Activated T-helper 2 cell treated with anti-CD3 and anti-CD28 coated beads, Interferon-gamma antibody, Interleukin-2, Interleukin-4, amounts not matched to agents 10 μg/mL and 5 μg/mL and 100 μg/mL, durations not matched to agents 14 hours and 24 hours and 36 hours (primary cell): Measurements from ENCODE around the gene MBOAT2. TPM values are rescaled to one million over a fixed set of nuclear protein-coding genes. Genes with fewer than 3 reads are reported as not detected.
"Not testable (repeated sequence)": the region's sequence is repeated elsewhere in the genome, so short reads cannot be mapped to it uniquely, and the experiment has no call there.

ENCODE experiments used
- DNase-seq: peaks from one replicate; pipeline ENCODE4 v3.0.0; 2021; ENCODE audit warnings: low spot score
- H3K27ac Mint-ChIP-seq: one replicate; pipeline ENCODE4 v1.8.0; 2021; ENCODE audit warnings: mixed read lengths
- H3K27me3 Mint-ChIP-seq: one replicate; pipeline ENCODE4 v1.8.0; 2021; ENCODE audit warnings: low read depth, mixed read lengths
- H3K36me3 Mint-ChIP-seq: one replicate; pipeline ENCODE4 v1.8.0; 2021; ENCODE audit warnings: low read depth, mixed read lengths
- H3K4me1 Mint-ChIP-seq: one replicate; pipeline ENCODE4 v1.8.0; 2021; ENCODE audit warnings: low read depth, mixed read lengths
- H3K4me3 Mint-ChIP-seq: one replicate; pipeline ENCODE4 v1.8.0; 2021; ENCODE audit warnings: low read depth, mild to moderate bottlenecking, moderate library complexity, mixed read lengths
- H3K9me3 Mint-ChIP-seq: one replicate; pipeline ENCODE4 v1.8.0; 2021; ENCODE audit warnings: mixed read lengths
- intact Hi-C: fragments of 100-400 bp; cut with micrococcal nuclease; formaldehyde crosslinking; loops from one replicate; pipeline ENCODE4 v1.15.1; 2023
- total RNA-seq: library from RNA; stranded (reverse); gene quantifications from 2 replicates; pipeline ENCODE4 v1.2.3, GENCODE V29; 2022

The MBOAT2 gene
- total RNA-seq, 1 donor from 2014 or later, result 6.0 TPM

- no peak overlapping the region for H3K4me3 Mint-ChIP-seq
- no peak overlapping the region for H3K27ac Mint-ChIP-seq
- intact Hi-C loops, result no loop called here
- peaks cover 24% of the 10 kb centered on the region for H3K9me3 Mint-ChIP-seq
- no peak for DNase-seq
- peaks cover 2% of the 10 kb centered on the region for H3K27me3 Mint-ChIP-seq
- H3K36me3 Mint-ChIP-seq, result peaks cover 6% of the 10 kb centered on the region
- H3K4me1 Mint-ChIP-seq, result no peaks in the 10 kb centered on the region
Measured at GRCh38 chr2:8957628-8958027, 45.9 kb downstream of the MBOAT2 start.

GRCh38 chr2:8956774-8957173 is 46.7 kb downstream of the MBOAT2 start:
- peaks cover 32% of the 10 kb centered on the region for H3K9me3 Mint-ChIP-seq
- intact Hi-C loops, result no loop called here
- H3K4me1 Mint-ChIP-seq, result no peaks in the 10 kb centered on the region
- peaks cover 4% of the 10 kb centered on the region for H3K27me3 Mint-ChIP-seq
- H3K4me3 Mint-ChIP-seq, result no peak overlapping the region
- no peak overlapping the region for H3K27ac Mint-ChIP-seq
- DNase-seq, result no peak
- peaks cover 6% of the 10 kb centered on the region for H3K36me3 Mint-ChIP-seq

- intact Hi-C loops, result no loop called here
- Mint-ChIP-seq H3K36me3 (peaks cover 6% of the 10 kb centered on the region), H3K9me3 (peaks cover 39% of the 10 kb centered on the region), H3K4me1 (no peaks in the 10 kb centered on the region), H3K27me3 (peaks cover 4% of the 10 kb centered on the region), H3K27ac (no peak overlapping the region), H3K4me3 (no peak overlapping the region)
- DNase-seq, result no peak
Measured at GRCh38 chr2:8954990-8955389, 48.5 kb downstream of the MBOAT2 start.

- DNase-seq, result no peak
- no peaks in the 10 kb centered on the region for H3K4me1 Mint-ChIP-seq
- no peak overlapping the region for H3K27ac Mint-ChIP-seq
- H3K9me3 Mint-ChIP-seq, result peaks cover 43% of the 10 kb centered on the region
- H3K4me3 Mint-ChIP-seq, result no peak overlapping the region
- intact Hi-C loops, result no loop called here
- peaks cover 4% of the 10 kb centered on the region for H3K27me3 Mint-ChIP-seq
- peaks cover 6% of the 10 kb centered on the region for H3K36me3 Mint-ChIP-seq
Measured at GRCh38 chr2:8953525-8953924, 50.0 kb downstream of the MBOAT2 start.

- Mint-ChIP-seq H3K9me3 (no peaks in the 10 kb centered on the region), H3K27me3 (peaks cover 3% of the 10 kb centered on the region)
Measured at GRCh38 chr2:8939486-8940114, 63.9 kb downstream of the MBOAT2 start.

GRCh38 chr2:8938384-8938783 is 65.1 kb downstream of the MBOAT2 start:
- Mint-ChIP-seq H3K27ac (no peak overlapping the region), H3K4me3 (no peak overlapping the region), H3K36me3 (no peaks in the 10 kb centered on the region), H3K27me3 (peaks cover 5% of the 10 kb centered on the region), H3K4me1 (peaks cover 2% of the 10 kb centered on the region), H3K9me3 (no peaks in the 10 kb centered on the region)
- DNase-seq, result no peak
- intact Hi-C loops, result no loop called here

More at GRCh38 chr2:8939486-8940114, 63.9 kb downstream of the MBOAT2 start:
- Mint-ChIP-seq H3K4me1 (no peaks in the 10 kb centered on the region), H3K4me3 (no peak overlapping the region), H3K36me3 (no peaks in the 10 kb centered on the region), H3K27ac (no peak overlapping the region)
- intact Hi-C loops, result no loop called here
- DNase-seq, result no peak

GRCh38 chr2:8935982-8936381 is 67.5 kb downstream of the MBOAT2 start:
- Mint-ChIP-seq H3K4me3 (no peak overlapping the region), H3K9me3 (no peaks in the 10 kb centered on the region), H3K36me3 (no peaks in the 10 kb centered on the region), H3K27ac (no peak overlapping the region), H3K4me1 (peaks cover 2% of the 10 kb centered on the region), H3K27me3 (peaks cover 5% of the 10 kb centered on the region)
- no peak for DNase-seq
- intact Hi-C loops, result no loop called here

GRCh38 chr2:8934338-8934737 is 69.1 kb downstream of the MBOAT2 start:
- no peak for DNase-seq
- Mint-ChIP-seq H3K36me3 (no peaks in the 10 kb centered on the region), H3K4me1 (peaks cover 2% of the 10 kb centered on the region), H3K9me3 (no peaks in the 10 kb centered on the region), H3K27ac (no peak overlapping the region), H3K27me3 (peaks cover 5% of the 10 kb centered on the region), H3K4me3 (no peak overlapping the region)
- intact Hi-C loops, result no loop called here

GRCh38 chr2:8932702-8933101 is 70.8 kb downstream of the MBOAT2 start:
- Mint-ChIP-seq H3K27me3 (peaks cover 5% of the 10 kb centered on the region), H3K36me3 (no peaks in the 10 kb centered on the region), H3K27ac (no peak overlapping the region), H3K9me3 (no peaks in the 10 kb centered on the region), H3K4me1 (peaks cover 2% of the 10 kb centered on the region), H3K4me3 (no peak overlapping the region)
- no peak for DNase-seq
- intact Hi-C loops, result no loop called here

- DNase-seq, H3K9me3 Mint-ChIP-seq, intact Hi-C loops: not testable (repeated sequence)
Measured at GRCh38 chr2:8930185-8930584, 73.3 kb downstream of the MBOAT2 start.

GRCh38 chr2:8929128-8929527 is 74.4 kb downstream of the MBOAT2 start:
- Mint-ChIP-seq H3K4me3 (no peak overlapping the region), H3K9me3 (no peaks in the 10 kb centered on the region), H3K27ac (no peak overlapping the region), H3K36me3 (no peaks in the 10 kb centered on the region), H3K4me1 (peaks cover under 1% of the 10 kb centered on the region), H3K27me3 (peaks cover 3% of the 10 kb centered on the region)
- DNase-seq, result no peak
- intact Hi-C loops, result no loop called here

More at GRCh38 chr2:8930185-8930584, 73.3 kb downstream of the MBOAT2 start:
- not testable (repeated sequence) for H3K27ac Mint-ChIP-seq, H3K36me3 Mint-ChIP-seq, H3K27me3 Mint-ChIP-seq, H3K4me3 Mint-ChIP-seq, H3K4me1 Mint-ChIP-seq

GRCh38 chr2:8927510-8928455 is 75.7 kb downstream of the MBOAT2 start:
- no peaks in the 10 kb centered on the region for H3K27me3 Mint-ChIP-seq
- no peak for DNase-seq
- H3K36me3 Mint-ChIP-seq, result no peaks in the 10 kb centered on the region
- no peak overlapping the region for H3K27ac Mint-ChIP-seq
- H3K4me1 Mint-ChIP-seq, result no peaks in the 10 kb centered on the region
- no peak overlapping the region for H3K4me3 Mint-ChIP-seq
- intact Hi-C loops, result no loop called here
- H3K9me3 Mint-ChIP-seq, result no peaks in the 10 kb centered on the region

- Mint-ChIP-seq H3K4me1 (no peaks in the 10 kb centered on the region), H3K9me3 (no peaks in the 10 kb centered on the region), H3K4me3 (no peak overlapping the region), H3K27me3 (peaks cover 5% of the 10 kb centered on the region), H3K27ac (no peak overlapping the region), H3K36me3 (no peaks in the 10 kb centered on the region)
- no peak for DNase-seq
- intact Hi-C loops, result no loop called here
Measured at GRCh38 chr2:8926356-8926755, 77.1 kb downstream of the MBOAT2 start.
